ENCODE data around the gene LAMC3.
A peak's percentile ranks its signal among the peaks of the same experiment; 100 is the strongest.
"Not testable (repeated sequence)": the region's sequence is repeated elsewhere in the genome, so short reads cannot be mapped to it uniquely, and the experiment has no call there.

LAMC3 gene

GRCh38 chr9:131084661-131085369 lies 75.8 kb downstream of the LAMC3 start:
- DNase-seq = no peak

GRCh38 chr9:131085370-131086122 lies 76.6 kb downstream of the LAMC3 start:
- no peak for DNase-seq

GRCh38 chr9:131087354-131087893 lies 78.5 kb downstream of the LAMC3 start:
- peak; percentile 42 for DNase-seq

GRCh38 chr9:131090025-131090787 lies 81.2 kb downstream of the LAMC3 start:
- DNase-seq = no peak

GRCh38 chr9:131091352-131091992 lies 82.5 kb downstream of the LAMC3 start:
- peak; percentile 58 for DNase-seq

- no peak for DNase-seq
Measured at GRCh38 chr9:131092030-131092429, 83.1 kb downstream of the LAMC3 start.

GRCh38 chr9:131092548-131093440 lies 83.8 kb downstream of the LAMC3 start:
- no peak for DNase-seq

GRCh38 chr9:131094015-131094414 lies 85.0 kb downstream of the LAMC3 start:
- DNase-seq = no peak

GRCh38 chr9:131094622-131095021 lies 85.6 kb downstream of the LAMC3 start:
- DNase-seq = no peak

GRCh38 chr9:131095666-131096268 lies 86.8 kb downstream of the LAMC3 start:
- no peak for DNase-seq

- DNase-seq = peak; percentile 89
Measured at GRCh38 chr9:131096269-131097125, 87.5 kb downstream of the LAMC3 start, which contains the start of gene AIF1L. Gene AIF1L, plus strand, starts transcription at chr9:131096531. Its CDS starts 99 bp downstream, at chr9:131096630.

- no peak for DNase-seq
Measured at GRCh38 chr9:131097126-131097947, 88.4 kb downstream of the LAMC3 start.

- no peak for DNase-seq
Measured at GRCh38 chr9:131097948-131098278, 88.9 kb downstream of the LAMC3 start.

GRCh38 chr9:131098391-131099101 lies 89.6 kb downstream of the LAMC3 start:
- no peak for DNase-seq

GRCh38 chr9:131099102-131099606 lies 90.2 kb downstream of the LAMC3 start:
- DNase-seq = no peak

- not testable (repeated sequence) for DNase-seq
Measured at GRCh38 chr9:131099845-131100244, 90.9 kb downstream of the LAMC3 start.

GRCh38 chr9:131100445-131100844 lies 91.5 kb downstream of the LAMC3 start:
- no peak for DNase-seq

- no peak for DNase-seq
Measured at GRCh38 chr9:131101207-131101964, 92.4 kb downstream of the LAMC3 start.

Data from NCI-H69 (cell line).